Tibial nerve (tissue), 4 donors: ENCODE results near the gene FRMD4A. TPM values are rescaled to one million over a fixed set of nuclear protein-coding genes. Genes with fewer than 3 reads are reported as not detected.

ENCODE experiments used
- DNase-seq, 2 donors: peaks; one replicate each; pipeline ENCODE4 v3.0.0-alpha.2; 2019; ENCODE audit warnings: low spot score in 2 of 2
- H3K27ac ChIP-seq, 4 donors: fragments of 200-600 bp; sonication (generic) in 3 of 4; one replicate each; pipeline ENCODE4 v1.5.1; 2017 to 2019; ENCODE audit warnings: mild to moderate bottlenecking in 1 of 4
- H3K27me3 ChIP-seq, 2 donors: fragments of 200-600 bp; sonication (generic) in 1 of 2; one replicate each; pipeline versions ENCODE4 v1.5.1 to v1.6.0; 2017 to 2019
- H3K36me3 ChIP-seq, 3 donors: fragments of 200-600 bp; sonication (generic); one replicate each; pipeline ENCODE4 v1.5.1; 2018 to 2019
- H3K4me1 ChIP-seq, 4 donors: fragments of 200-600 bp; sonication (generic) in 3 of 4; one replicate each; pipeline ENCODE4 v1.5.1; 2017 to 2019
- H3K4me3 ChIP-seq, 4 donors: fragments of 200-600 bp; sonication (generic) in 3 of 4; one replicate each; pipeline ENCODE4 v1.5.1; 2017 to 2019; ENCODE audit warnings: mild to moderate bottlenecking in 1 of 4, moderate library complexity in 1 of 4
- H3K9me3 ChIP-seq, 4 donors: fragments of 200-600 bp; sonication (generic) in 3 of 4; one replicate each; pipeline ENCODE4 v1.5.1; 2017 to 2019
- CTCF ChIP-seq, 5 experiments: fragments of 200-600 bp in 3 of 5; fragments of 450-650 bp in 2 of 5; sonication (generic) in 3 of 5; IDR thresholded peaks; one replicate each; pipeline ENCODE4 v1.5.1; 2016 to 2019; ENCODE audit warnings: antibody characterized with exemption in 5 of 5, mild to moderate bottlenecking in 3 of 5, moderate library complexity in 2 of 5
- EP300 ChIP-seq, 2 donors: sonication (generic); formaldehyde crosslinking; IDR thresholded peaks; one replicate each; pipeline ENCODE4 v1.6.1; 2017; ENCODE audit warnings: antibody characterized with exemption in 2 of 2, mild to moderate bottlenecking in 1 of 2
- POLR2A ChIP-seq, 2 donors: fragments of 450-650 bp; IDR thresholded peaks; one replicate each; pipeline ENCODE4 v1.6.1; 2017; ENCODE audit warnings: antibody characterized with exemption in 2 of 2, mild to moderate bottlenecking in 2 of 2, moderate library complexity in 2 of 2
- WGBS, 2 donors: methylation state at CpG; one replicate each; pipeline ENCODE4 v1.1.5; 2018; 5-methylcytosine and 5-hydroxymethylcytosine counted together
- total RNA-seq, 4 donors: library from RNA; depleted of rRNA; stranded (reverse); fragments of >200 nt; gene quantifications; one replicate each; pipeline ENCODE4 v1.1.0, GENCODE V29; 2016

Gene FRMD4A
- total RNA-seq, 4 donors from 2014 or later: 39.8 to 89.7 (median 53.9) TPM

DNA sequence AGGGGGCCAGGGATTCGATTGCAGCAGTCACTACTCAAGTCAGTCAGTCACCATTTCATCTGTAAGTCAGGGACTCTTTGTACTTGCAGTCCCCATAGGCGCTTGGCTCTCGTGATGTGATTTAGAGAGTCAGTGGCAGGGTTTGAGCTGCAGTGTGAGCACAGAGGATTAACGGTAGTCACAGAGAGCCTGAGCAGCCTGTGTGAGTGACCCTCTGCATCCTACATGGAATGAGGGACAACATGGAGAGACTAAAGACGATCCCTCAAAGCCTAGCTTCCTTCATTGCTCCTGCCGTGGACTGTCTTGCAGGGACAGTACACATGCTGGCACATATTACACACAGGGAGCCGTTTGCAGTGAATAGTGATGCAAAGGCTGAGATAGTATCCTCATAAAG lies 687.7 kb downstream of the FRMD4A start:
- DNase-seq: no peak
- no peak overlapping the region for H3K4me3 ChIP-seq
- 82 to 89% methylated on average over 7 of the region's 7 CpGs for WGBS, 2 donors
- peaks cover 0 to 21% (median 4%) of the 10 kb centered on the region in 4 donors for H3K9me3 ChIP-seq
- H3K4me1 ChIP-seq: no peaks in the 10 kb centered on the region
- H3K36me3 ChIP-seq: peaks cover 7 to 95% (median 23%) of the 10 kb centered on the region in 3 donors
- TF ChIP-seq EP300 (IDR thresholded peaks at IDR 0.05): no peak
- TF ChIP-seq CTCF (IDR thresholded peaks at IDR 0.05): no peak
- TF ChIP-seq POLR2A (IDR thresholded peaks at IDR 0.05): no peak
- no peaks in the 10 kb centered on the region for H3K27me3 ChIP-seq
- H3K27ac ChIP-seq: no peak overlapping the region

DNA sequence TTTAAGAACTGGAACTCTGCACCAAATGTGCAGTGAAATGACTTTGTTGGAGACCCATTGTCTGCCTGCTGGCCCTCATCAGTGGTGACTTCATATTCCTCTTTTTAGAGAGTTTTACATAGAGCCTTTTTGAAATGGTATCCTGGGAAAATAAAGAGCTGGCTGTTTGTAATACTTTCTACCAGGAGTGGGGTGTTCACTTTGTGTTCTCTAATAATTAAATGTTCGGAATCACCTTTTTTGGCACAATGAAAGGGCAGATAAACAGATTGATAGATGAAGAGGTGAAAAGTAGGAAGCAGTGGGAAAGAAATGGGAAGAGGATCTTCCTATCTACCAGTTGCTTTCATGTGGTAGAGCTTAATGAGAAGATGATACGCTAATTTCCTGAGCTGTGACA lies 688.4 kb downstream of the FRMD4A start:
- H3K4me1 ChIP-seq: no peaks in the 10 kb centered on the region
- H3K36me3 ChIP-seq: peaks cover 6 to 92% (median 19%) of the 10 kb centered on the region in 3 donors
- H3K27me3 ChIP-seq: no peaks in the 10 kb centered on the region
- no peak overlapping the region for H3K27ac ChIP-seq
- peaks cover 0 to 21% (median 4%) of the 10 kb centered on the region in 4 donors for H3K9me3 ChIP-seq
- TF ChIP-seq POLR2A (IDR thresholded peaks at IDR 0.05) (no peak), EP300 (IDR thresholded peaks at IDR 0.05) (no peak), CTCF (IDR thresholded peaks at IDR 0.05) (no peak)
- H3K4me3 ChIP-seq: no peak overlapping the region
- 99% methylated on average over 2 of the region's 2 CpGs for WGBS, 2 donors
- DNase-seq: no peak

DNA sequence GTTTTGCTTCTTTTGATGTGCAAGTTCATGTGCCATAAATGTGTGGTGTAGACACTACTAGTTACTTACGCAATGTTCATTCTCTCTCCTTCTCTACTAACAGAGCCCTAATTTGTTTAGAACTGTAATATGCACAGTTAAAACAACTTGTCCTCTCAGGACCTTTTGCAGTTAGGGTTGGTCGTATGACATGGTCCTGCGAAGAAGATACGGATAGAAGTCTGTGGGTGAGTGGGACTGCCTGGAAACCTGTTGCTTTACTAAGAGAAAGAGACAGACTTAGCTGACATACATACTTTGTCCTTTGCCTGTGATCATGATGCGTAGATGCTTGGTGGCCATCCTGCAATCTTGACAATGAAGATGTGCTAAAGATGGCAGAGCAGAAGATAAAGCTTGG lies 692.8 kb downstream of the FRMD4A start:
- no peak for DNase-seq
- Histone ChIP-seq H3K36me3 (peaks cover 0 to 49% (median under 1%) of the 10 kb centered on the region in 3 donors), H3K9me3 (peaks cover 0 to 16% (median 4%) of the 10 kb centered on the region in 4 donors), H3K27me3 (no peaks in the 10 kb centered on the region), H3K4me3 (no peak overlapping the region), H3K27ac (no peak overlapping the region), H3K4me1 (peaks cover 0 to 10% (median 0%) of the 10 kb centered on the region in 4 donors)
- TF ChIP-seq EP300 (IDR thresholded peaks at IDR 0.05) (no peak), POLR2A (IDR thresholded peaks at IDR 0.05) (no peak), CTCF (IDR thresholded peaks at IDR 0.05) (no peak)
- WGBS, 2 donors: 78% methylated on average over 5 of the region's 5 CpGs

GRCh38 chr10:13637303-13637856 lies 693.3 kb downstream of the FRMD4A start:
- H3K4me1 ChIP-seq: peaks cover 0 to 15% (median 0%) of the 10 kb centered on the region in 4 donors
- DNase-seq: no peak
- TF ChIP-seq POLR2A (IDR thresholded peaks at IDR 0.05): no peak
- TF ChIP-seq CTCF (IDR thresholded peaks at IDR 0.05): no peak
- TF ChIP-seq EP300 (IDR thresholded peaks at IDR 0.05): no peak
- H3K27ac ChIP-seq: peak overlapping the region in 1 of 4 donors; percentile 36
- no peaks in the 10 kb centered on the region for H3K27me3 ChIP-seq
- H3K36me3 ChIP-seq: peaks cover 0 to 44% (median 0%) of the 10 kb centered on the region in 3 donors
- peaks cover 0 to 10% (median 3%) of the 10 kb centered on the region in 4 donors for H3K9me3 ChIP-seq
- H3K4me3 ChIP-seq: no peak overlapping the region
- 37% methylated on average over 1 of the region's 1 CpG for whole genome bisulfite sequencing, 2 donors

DNA sequence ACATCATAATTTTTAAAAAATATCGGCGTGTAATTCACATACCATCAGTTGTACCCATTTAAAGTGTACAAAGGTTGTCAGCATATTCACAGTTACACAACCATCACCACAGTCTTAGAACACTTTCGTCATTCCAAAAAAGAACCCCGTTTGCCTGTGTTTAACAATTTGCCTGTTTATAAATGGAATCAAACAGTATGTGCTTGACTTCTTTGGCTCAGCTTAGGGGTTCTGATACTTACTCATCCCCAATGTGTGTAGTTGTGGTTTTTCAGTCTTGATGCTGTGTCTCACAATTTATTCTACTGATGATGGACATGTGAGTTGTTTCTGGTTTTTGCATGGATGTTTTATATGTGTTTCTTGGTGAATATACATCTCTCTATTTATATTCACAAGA lies 693.9 kb downstream of the FRMD4A start:
- Histone ChIP-seq H3K27ac (no peak overlapping the region), H3K4me1 (peaks cover 0 to 18% (median 0%) of the 10 kb centered on the region in 4 donors), H3K4me3 (no peak overlapping the region), H3K9me3 (peaks cover 0 to 4% (median 0%) of the 10 kb centered on the region in 4 donors), H3K27me3 (no peaks in the 10 kb centered on the region), H3K36me3 (peaks cover 0 to 38% (median 0%) of the 10 kb centered on the region in 3 donors)
- TF ChIP-seq POLR2A (IDR thresholded peaks at IDR 0.05): no peak
- no peak for TF ChIP-seq CTCF (IDR thresholded peaks at IDR 0.05)
- TF ChIP-seq EP300 (IDR thresholded peaks at IDR 0.05): no peak
- WGBS, 2 donors: 87 to 89% methylated on average over 4 of the region's 4 CpGs
- no peak for DNase-seq
